OCI-LY3 (cell line): ENCODE data around the gene HOXB3.

Experiments
- H2AFZ ChIP-seq: fragments of 200-600, 300-600 bp; shearing (Covaris generic); 2 replicates; pipeline ENCODE4 v1.6.0; 2014; ENCODE audit warnings: antibody characterized with exemption, low read depth, low read length
- H3K27ac ChIP-seq: fragments of 200-600, 300-600 bp; sonication (generic); 2 replicates; pipeline ENCODE4 v1.5.1; 2014; ENCODE audit warnings: mild to moderate bottlenecking, low read length, moderate library complexity, mixed read lengths
- H3K27me3 ChIP-seq: fragments of 200-600, 300-600 bp; sonication (generic); 2 replicates; pipeline ENCODE4 v1.6.1; 2014; ENCODE audit warnings: low read depth, low read length, mixed read lengths
- H3K36me3 ChIP-seq: fragments of 200-600, 300-600 bp; sonication (generic); replicated peaks from 2 replicates; pipeline ENCODE3; 2014; ENCODE audit warnings: low read depth, low read length, mixed read lengths
- H3K4me1 ChIP-seq: fragments of 300-600, 200-600 bp; sonication (generic); 2 replicates; pipeline ENCODE4 v1.6.1; 2014; ENCODE audit warnings: low read length, mixed read lengths
- H3K4me2 ChIP-seq: fragments of 200-600, 300-600 bp; sonication (generic); 2 replicates; pipeline ENCODE4 v1.6.1; 2014; ENCODE audit warnings: low read length, mixed read lengths
- H3K4me3 ChIP-seq: fragments of 300-600, 200-600 bp; sonication (generic); 2 replicates; pipeline ENCODE4 v1.5.1; 2014; ENCODE audit warnings: antibody characterized with exemption, mild to moderate bottlenecking, low read length, moderate library complexity
- H3K79me2 ChIP-seq: fragments of 300-600, 200-600 bp; shearing (Covaris generic); 2 replicates; pipeline ENCODE4 v1.6.1; 2014; ENCODE audit warnings: mild to moderate bottlenecking, low read length, mixed read lengths
- H3K9ac ChIP-seq: fragments of 300-600, 200-600 bp; shearing (Covaris generic); 2 replicates; pipeline ENCODE4 v1.6.0; 2014; ENCODE audit warnings: mild to moderate bottlenecking, low read length, moderate library complexity
- H3K9me3 ChIP-seq: fragments of 200-600, 300-600 bp; shearing (Covaris generic); 2 replicates; pipeline ENCODE4 v1.6.1; 2014; ENCODE audit warnings: low read length, mixed read lengths; ENCODE audit not compliant: insufficient read depth
- H4K20me1 ChIP-seq: fragments of 200-600, 300-600 bp; sonication (generic); 2 replicates; pipeline ENCODE4 v1.6.1; 2016; ENCODE audit warnings: low read length, mixed read lengths; ENCODE audit not compliant: insufficient read depth
- CTCF ChIP-seq: fragments of 200-600, 300-600 bp; sonication (generic); IDR thresholded peaks from 2 replicates; pipeline ENCODE4 v1.5.1; 2014; ENCODE audit warnings: antibody characterized with exemption, low read length, low read depth
- EZH2phosphoT487 ChIP-seq: fragments of 200-600 bp; shearing (Covaris generic); IDR thresholded peaks from 2 replicates; pipeline ENCODE4 v1.6.1; 2018; ENCODE audit warnings: antibody characterized with exemption, mixed run types, low read depth

Gene HOXB3

GRCh38 chr17:48631693-48632578 lies 41.9 kb upstream of the HOXB3 start:
- peaks cover 27% of the 10 kb centered on the region for H3K27me3 ChIP-seq
- TF ChIP-seq CTCF (no peak), EZH2phosphoT487 (no peak)
- no peak overlapping the region for H3K4me3 ChIP-seq
- H3K9ac ChIP-seq: no peak overlapping the region
- no peak overlapping the region for H3K27ac ChIP-seq
- H3K36me3 ChIP-seq: no peaks in the 10 kb centered on the region
- H3K9me3 ChIP-seq: no peaks in the 10 kb centered on the region
- no peaks in the 10 kb centered on the region for H3K79me2 ChIP-seq
- H2AFZ ChIP-seq: peak overlapping the region; percentile 34; the same call in 1 of the 2 replicates
- no peaks in the 10 kb centered on the region for H4K20me1 ChIP-seq
- H3K4me1 ChIP-seq: peaks cover 43% of the 10 kb centered on the region
- H3K4me2 ChIP-seq: peak overlapping the region; percentile 42

DNA sequence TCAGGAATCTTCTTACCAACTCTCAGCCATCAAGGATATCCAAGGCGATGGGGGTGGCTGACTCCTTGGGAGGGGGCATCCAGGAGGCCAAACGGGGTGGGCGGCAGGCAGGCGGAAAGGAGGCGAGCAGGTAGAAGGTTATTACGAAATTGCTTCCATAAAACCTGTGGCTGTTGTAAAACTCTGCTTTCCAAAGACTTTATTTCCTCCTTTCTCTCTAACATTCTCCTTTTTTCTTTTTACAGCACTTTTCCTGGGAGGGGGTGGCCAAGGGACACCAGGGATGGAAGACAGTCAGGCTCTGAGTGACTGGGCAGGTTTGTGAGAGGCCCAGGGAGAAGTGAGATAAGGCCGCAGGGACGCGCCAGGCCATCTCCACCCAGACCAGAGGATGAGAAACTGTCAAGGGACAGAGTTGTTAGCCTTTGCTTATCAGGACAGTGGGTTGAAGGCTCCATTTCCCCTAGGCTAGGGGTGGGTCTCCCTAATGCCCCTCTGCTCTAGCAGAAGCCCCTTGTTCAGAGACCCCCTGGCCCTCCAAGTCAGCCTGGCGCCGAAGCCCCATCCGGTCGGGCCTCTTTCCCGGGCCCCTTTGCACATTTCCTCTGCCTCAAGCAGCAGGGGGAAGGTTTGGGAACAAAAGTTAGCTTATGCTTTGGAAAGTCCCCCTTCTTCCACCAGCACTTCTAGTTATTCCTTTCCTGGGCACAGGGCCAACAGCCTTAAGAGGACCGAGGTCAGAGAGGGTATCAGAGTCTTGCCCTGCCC lies 41.1 kb upstream of the HOXB3 start:
- TF ChIP-seq CTCF (no peak), EZH2phosphoT487 (no peak)
- H3K9ac ChIP-seq: no peak overlapping the region
- H3K4me2 ChIP-seq: no peak overlapping the region
- H2AFZ ChIP-seq: no peak overlapping the region
- peaks cover 38% of the 10 kb centered on the region for H3K4me1 ChIP-seq
- peaks cover 24% of the 10 kb centered on the region for H3K27me3 ChIP-seq
- no peaks in the 10 kb centered on the region for H3K36me3 ChIP-seq
- no peaks in the 10 kb centered on the region for H3K9me3 ChIP-seq
- no peak overlapping the region for H3K4me3 ChIP-seq
- H4K20me1 ChIP-seq: no peaks in the 10 kb centered on the region
- no peak overlapping the region for H3K27ac ChIP-seq
- no peaks in the 10 kb centered on the region for H3K79me2 ChIP-seq

DNA sequence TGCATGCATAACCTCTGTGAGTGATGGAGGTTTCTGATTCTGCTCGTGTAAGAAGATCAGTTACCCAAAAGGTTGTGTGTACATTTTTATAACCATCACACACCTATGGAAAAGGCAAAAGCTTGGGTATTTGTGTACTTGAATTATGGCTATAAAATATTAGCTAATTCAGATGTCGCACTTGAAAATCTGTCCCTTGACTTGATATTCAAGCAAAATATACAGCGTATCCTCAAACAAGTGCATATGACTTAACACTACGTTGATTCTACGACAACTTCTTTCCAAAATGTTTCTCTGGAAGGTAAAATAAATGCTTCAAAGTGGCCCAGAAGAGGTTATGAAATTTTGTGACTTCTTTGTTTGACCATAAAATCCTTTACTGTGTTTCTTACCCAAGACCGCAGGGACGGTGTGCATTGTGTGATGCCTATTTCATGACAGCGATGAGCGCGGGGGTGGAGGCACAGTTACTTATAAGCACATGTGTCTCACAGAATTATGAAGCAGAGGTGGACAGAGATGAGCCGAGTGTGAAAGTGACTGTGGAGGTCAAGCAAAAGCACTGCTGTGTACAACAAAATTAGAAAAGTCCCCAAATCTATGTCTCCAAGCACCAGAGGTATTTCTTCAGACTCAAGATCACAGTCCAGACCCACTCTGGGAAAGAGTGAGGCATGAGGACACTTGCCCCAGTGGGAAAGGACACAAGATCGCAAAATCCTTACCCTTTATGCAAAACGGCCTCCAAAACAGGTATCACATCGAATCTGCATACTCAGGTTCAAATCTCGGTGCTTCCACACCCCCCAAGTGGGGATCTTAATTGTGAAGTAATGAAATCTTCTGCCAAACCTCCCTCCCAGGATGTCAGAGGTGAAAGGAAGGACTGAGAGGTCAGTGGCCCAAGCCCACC lies 40.2 kb upstream of the HOXB3 start:
- H3K27me3 ChIP-seq: peaks cover 24% of the 10 kb centered on the region

More for the DNA sequence above, 40.2 kb upstream of the HOXB3 start:
- H3K4me1 ChIP-seq: peaks cover 30% of the 10 kb centered on the region
- no peak overlapping the region for H3K4me2 ChIP-seq
- no peak overlapping the region for H3K27ac ChIP-seq
- H2AFZ ChIP-seq: no peak overlapping the region
- no peaks in the 10 kb centered on the region for H3K9me3 ChIP-seq
- TF ChIP-seq CTCF (no peak), EZH2phosphoT487 (no peak)
- no peaks in the 10 kb centered on the region for H3K79me2 ChIP-seq
- H3K9ac ChIP-seq: no peak overlapping the region
- no peaks in the 10 kb centered on the region for H4K20me1 ChIP-seq
- no peaks in the 10 kb centered on the region for H3K36me3 ChIP-seq
- no peak overlapping the region for H3K4me3 ChIP-seq
